HepG2 (cell line): ENCODE measurements around the gene TRIM3.

Experiments
- BCL3 ChIP-seq: sonication (generic); formaldehyde crosslinking; IDR thresholded peaks from 2 replicates; pipeline ENCODE4 v1.5.1; 2020; ENCODE audit warnings: mild to moderate bottlenecking, missing genetic modification reagents, moderate library complexity
- CEBPB ChIP-seq: IDR thresholded peaks from 2 replicates; pipeline ENCODE4 v1.6.1; 2011; ENCODE audit warnings: low read depth, low read length, improper control_type of control experiment, borderline replicate concordance
- CTCF ChIP-seq: sonication (generic); formaldehyde crosslinking; IDR thresholded peaks from 2 replicates; pipeline ENCODE4 v1.5.0; 2020; ENCODE audit warnings: mild to moderate bottlenecking, missing genetic modification reagents, moderate library complexity
- MAX ChIP-seq: IDR thresholded peaks from 2 replicates; pipeline ENCODE4 v1.6.1; 2012; ENCODE audit warnings: inconsistent platforms
- PATZ1 ChIP-seq: sonication (generic); formaldehyde crosslinking; IDR thresholded peaks from 2 replicates; pipeline ENCODE4 v1.4.0; 2020; ENCODE audit warnings: missing genetic modification reagents
- SP1 ChIP-seq, 2 experiments: fragments of 450-650 bp in 1 of 2; sonication (generic) in 1 of 2; formaldehyde crosslinking in 1 of 2; IDR thresholded peaks; 2 replicates each; pipeline versions ENCODE4 v1.4.0 to v1.6.1; 2016 to 2020; ENCODE audit warnings: missing genetic modification reagents in 1 of 2
- ZBTB7A ChIP-seq: sonication (generic); formaldehyde crosslinking; IDR thresholded peaks from 2 replicates; pipeline ENCODE4 v1.8.0; 2022; ENCODE audit warnings: mild to moderate bottlenecking, missing genetic modification reagents
- ZFP36L2 ChIP-seq: sonication (generic); formaldehyde crosslinking; IDR thresholded peaks from 2 replicates; pipeline ENCODE4 v1.4.0; 2020; ENCODE audit warnings: missing genetic modification reagents
- ZFP62 ChIP-seq: sonication (generic); formaldehyde crosslinking; IDR thresholded peaks from 2 replicates; pipeline ENCODE4 v1.4.0; 2020; ENCODE audit warnings: missing genetic modification reagents
- ZNF232 ChIP-seq: sonication (generic); formaldehyde crosslinking; IDR thresholded peaks from 2 replicates; pipeline ENCODE4 v1.4.0; 2020; ENCODE audit warnings: missing genetic modification reagents, borderline replicate concordance
- ZNF292 ChIP-seq: sonication (generic); formaldehyde crosslinking; IDR thresholded peaks from 2 replicates; pipeline ENCODE4 v1.8.1; 2022; ENCODE audit warnings: mild to moderate bottlenecking, low read depth, missing genetic modification reagents, borderline replicate concordance
- ZNF546 ChIP-seq: sonication (generic); formaldehyde crosslinking; conservative IDR thresholded peaks from 2 replicates; pipeline ENCODE4 v1.8.1; 2023; ENCODE audit warnings: mild to moderate bottlenecking, missing genetic modification reagents
- ZNF550 ChIP-seq: sonication (generic); formaldehyde crosslinking; IDR thresholded peaks from 2 replicates; pipeline ENCODE4 v1.4.0; 2020; ENCODE audit warnings: mild to moderate bottlenecking, missing genetic modification reagents, borderline replicate concordance
- ZNF580 ChIP-seq: IDR thresholded peaks from 2 replicates; pipeline ENCODE4 v1.6.1; 2016; ENCODE audit warnings: low read depth, borderline replicate concordance

- no peak for TF ChIP-seq ZNF580
- TF ChIP-seq ZFP36L2 (CRISPR knock-in tag) = no peak
- no peak for TF ChIP-seq MAX
- TF ChIP-seq CEBPB = no peak
- no peak for TF ChIP-seq ZFP62 (CRISPR knock-in tag)
- no peak for TF ChIP-seq BCL3 (CRISPR knock-in tag)
- TF ChIP-seq CTCF (CRISPR knock-in tag) = no peak
- TF ChIP-seq ZNF550 (CRISPR knock-in tag) = no peak
- TF ChIP-seq ZBTB7A (CRISPR knock-in tag) = no peak
- no peak for TF ChIP-seq PATZ1
- no peak for TF ChIP-seq ZNF232 (CRISPR knock-in tag)
- no peak for TF ChIP-seq SP1 (IDR thresholded peaks at IDR 0.05)
- TF ChIP-seq SP1 (CRISPR knock-in tag; IDR thresholded peaks at IDR 0.05) = no peak
- no peak for TF ChIP-seq ZNF292 (CRISPR knock-in tag)
- TF ChIP-seq ZNF546 (CRISPR knock-in tag) = no peak
Measured at GRCh38 chr11:6437993-6438392, 35.7 kb downstream of the TRIM3 start.
